Measurements from ENCODE around the gene ABCG1.

Gene ABCG1

DNA sequence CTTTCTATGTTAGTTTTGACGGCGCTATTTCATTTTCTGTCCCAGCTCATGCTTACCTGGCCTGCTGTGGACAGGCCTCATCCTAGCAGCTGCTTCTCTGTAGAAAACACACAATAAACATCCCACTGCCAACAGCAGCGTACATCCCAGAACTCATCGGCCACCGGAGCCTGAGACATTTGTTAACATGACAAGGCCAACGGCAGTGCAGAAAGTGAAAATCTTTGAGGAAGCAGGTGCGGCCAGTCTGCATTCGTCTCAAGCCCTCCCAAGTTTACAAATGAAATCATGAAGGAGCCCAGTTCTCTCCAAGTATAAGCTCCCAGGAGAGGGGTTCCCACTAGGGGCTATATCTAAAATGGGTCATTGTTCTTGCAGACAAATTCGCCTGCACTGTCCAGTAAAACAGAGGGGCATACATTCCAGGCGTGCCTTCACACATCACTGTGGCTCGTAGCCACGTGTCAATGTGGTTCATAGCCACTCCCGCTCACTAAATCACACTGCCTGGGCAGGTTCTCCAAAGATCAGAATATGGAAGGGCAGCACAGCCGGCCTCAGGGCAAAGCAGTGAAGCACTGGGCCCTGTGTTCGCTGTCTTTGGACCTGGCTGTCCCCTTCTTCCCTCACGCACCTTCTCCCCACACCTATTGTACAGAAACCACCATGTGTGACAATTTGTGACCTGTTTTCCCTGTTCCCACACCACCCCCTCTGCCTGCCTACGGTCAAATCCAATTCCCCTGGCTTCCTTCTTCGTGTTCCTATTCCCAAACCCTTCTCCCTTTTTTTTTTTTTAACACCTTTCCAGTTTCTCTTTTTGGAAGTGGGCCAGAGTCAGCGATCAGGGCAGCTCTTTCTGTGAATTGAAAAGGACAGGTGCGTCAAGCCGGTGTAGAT is 27.0 kb upstream of the ABCG1 start:
- DNase-seq = no peak

DNA sequence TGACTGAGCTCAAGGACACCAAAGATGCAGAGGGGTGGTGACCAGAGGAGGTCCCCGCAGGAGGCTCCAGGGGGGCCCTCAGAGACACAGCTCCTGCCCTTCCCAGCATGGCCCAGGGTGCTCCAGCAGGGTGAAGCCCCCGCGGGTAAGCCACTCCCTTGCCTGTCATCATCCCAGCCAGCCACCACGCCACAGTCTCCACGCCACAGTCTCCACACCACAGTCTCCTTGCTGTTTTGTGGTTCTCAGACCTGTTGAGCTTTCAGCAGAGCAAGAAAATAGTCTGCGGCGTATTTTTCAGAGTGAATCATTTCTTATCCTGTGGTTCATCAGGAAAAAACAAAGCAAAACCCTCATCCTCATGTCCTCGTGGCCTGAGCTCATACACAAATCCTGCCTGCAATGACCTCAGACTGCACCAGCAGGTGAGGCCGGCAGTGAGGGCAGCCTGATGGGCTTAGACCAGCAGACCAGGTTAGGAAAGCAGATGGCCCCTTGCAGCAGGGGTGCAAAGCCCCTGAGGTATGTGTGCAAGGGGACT is 25.7 kb upstream of the ABCG1 start:
- DNase-seq = peak in 1 of 3 donors; percentile 19

DNA sequence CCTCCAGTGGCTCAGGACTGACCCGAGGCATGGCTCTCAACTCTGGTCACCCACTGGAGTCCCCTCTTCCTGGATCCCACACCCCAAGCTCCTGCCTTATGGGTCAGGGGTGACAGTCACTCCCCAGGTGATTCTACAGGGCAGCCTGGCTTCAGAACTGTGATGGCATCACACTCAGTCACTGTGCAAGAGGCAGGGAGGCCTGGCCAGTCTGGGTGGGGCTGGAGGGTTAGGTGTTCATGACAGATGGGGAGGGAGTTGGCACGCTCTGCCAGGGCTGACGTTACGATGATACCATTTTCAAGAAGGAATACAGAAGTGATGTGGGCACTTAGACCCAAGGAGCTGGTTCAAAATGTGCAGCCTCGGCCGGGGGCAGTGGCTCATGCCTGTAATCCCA is 25.2 kb upstream of the ABCG1 start:
- no peak for DNase-seq

DNA sequence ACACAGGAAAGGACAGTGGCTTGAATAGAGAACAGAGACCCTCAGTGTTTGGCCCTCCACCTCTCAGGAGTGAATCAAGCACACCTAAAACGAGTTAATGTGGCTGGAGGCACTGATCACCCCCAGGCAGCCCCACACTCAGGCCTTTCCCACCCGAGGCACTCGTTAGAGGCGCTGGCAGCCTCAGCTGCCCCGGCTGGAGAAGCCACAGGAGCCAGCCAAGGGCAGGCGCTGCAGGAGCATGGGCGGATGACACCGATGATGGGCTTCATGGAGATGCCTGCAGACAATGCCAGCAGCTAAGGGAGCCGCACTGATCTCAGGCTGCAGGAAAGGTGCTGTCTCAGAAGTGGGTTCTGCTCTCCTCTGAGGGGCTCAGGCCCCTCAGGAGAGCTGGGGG is 24.1 kb upstream of the ABCG1 start:
- no peak for DNase-seq

DNA sequence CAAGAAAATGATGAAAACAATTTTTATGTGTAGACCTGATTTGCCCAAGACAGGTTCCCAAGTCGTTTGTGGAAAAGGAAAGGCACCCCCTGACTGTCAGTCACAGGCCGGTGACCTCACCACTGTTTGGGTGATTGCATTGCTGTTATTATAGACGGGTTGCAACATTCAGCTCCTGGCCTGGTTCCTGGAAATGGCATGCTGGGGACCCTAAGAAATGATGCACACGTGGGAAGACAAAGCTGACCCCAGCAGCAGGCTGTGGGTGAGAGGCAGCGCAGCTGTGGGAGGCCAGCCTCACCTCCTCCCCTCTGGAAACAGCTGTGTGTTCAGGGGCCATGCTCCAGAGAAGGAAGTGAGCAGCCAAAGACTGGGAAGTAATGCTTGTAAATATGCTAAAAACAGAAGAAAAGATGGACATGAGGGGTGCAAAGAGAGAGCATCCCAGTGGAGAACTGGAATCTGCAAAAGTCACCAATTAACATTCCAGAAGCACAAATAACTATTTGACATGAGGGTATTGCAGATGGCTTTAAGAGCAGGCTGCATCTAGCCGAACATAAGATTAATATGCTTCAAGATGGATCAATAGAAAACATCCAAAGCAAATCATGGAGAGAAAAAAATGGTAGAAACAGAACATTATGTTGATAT is 23.4 kb upstream of the ABCG1 start:
- peak; percentile 93 to 96 (median 96) for DNase-seq

- DNase-seq = peak; percentile 79 to 96 (median 95)
Measured at GRCh38 chr21:42198929-42199867, 19.7 kb upstream of the ABCG1 start.

- DNase-seq = peak in 1 of 3 donors; percentile 51
Measured at GRCh38 chr21:42199868-42200463, 19.0 kb upstream of the ABCG1 start.

GRCh38 chr21:42200906-42201614 is 17.9 kb upstream of the ABCG1 start:
- DNase-seq = no peak

DNA sequence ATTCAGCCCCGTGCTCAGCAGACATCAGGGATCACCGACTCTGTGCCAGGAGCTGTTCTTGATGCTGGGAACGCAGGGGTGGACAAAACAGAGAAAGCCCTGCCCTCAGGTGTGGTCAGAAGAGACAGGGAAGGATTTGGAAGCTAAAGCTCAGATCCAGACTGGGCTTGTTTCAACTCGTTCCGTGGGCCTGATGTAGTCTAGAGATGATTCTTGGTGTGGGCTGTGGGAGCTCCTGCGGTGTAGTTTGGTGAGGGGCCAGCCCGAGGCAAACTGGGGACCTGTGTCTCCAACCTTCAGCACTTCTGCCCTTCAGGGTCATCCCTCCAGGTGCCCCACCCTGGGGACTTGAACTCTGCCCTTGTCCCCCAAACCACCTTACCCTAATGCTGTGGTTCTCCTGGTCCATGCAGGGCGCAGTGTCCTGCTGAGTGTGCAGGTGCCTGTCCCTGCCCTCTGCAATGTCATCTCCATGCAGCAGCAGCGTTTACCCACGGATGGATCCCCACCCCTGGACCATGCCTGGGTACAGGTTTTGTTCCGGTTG is 17.3 kb upstream of the ABCG1 start:
- DNase-seq = no peak

- DNase-seq = no peak
Measured at GRCh38 chr21:42202321-42202720, 16.6 kb upstream of the ABCG1 start.

GRCh38 chr21:42203321-42203720 is 15.6 kb upstream of the ABCG1 start:
- DNase-seq = peak; percentile 53 to 67 (median 57)

DNA sequence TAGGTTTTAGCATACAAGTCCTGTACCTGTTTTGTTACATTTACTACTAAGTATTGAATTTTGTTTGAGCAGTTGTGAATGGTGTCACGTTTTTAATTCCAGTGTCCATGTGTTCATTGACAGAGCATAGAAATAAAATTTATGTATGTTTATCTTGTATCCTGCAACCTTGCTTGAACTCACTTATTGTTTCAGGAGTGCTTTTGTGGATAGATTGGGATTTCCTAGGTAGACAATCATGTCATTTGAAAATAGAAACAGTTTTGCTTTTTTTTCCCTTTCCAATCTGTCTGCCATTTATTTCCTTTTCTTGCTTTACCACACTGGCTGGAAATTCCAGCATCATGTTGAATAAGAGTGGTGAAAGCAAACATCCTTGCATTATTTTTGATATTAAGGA is 15.0 kb upstream of the ABCG1 start:
- DNase-seq = peak in 2 of 3 donors; percentile 31 to 47

DNA sequence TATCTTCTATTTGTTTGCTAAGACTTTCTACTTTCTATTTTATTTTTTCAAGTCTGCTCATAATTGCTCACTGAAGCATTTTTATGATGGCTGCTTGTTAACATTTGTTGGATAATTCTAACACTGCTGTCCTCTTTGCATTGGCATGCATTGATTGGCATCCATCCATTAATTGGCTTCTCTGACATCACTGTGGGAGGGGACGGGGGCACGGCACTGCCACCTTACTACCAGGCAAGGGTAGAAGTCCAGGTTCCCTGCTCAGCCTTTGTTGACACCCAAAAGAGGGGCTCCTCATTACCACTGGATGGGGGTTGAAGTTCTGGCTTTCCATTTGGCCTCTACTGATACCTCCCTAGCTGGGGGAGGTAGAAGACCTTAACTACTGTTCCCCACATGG is 11.5 kb upstream of the ABCG1 start:
- no peak for DNase-seq

GRCh38 chr21:42208036-42208435 is 10.9 kb upstream of the ABCG1 start:
- peak in 2 of 3 donors; percentile 56 to 72 for DNase-seq

- DNase-seq = no peak
Measured at GRCh38 chr21:42208801-42209490, 10.0 kb upstream of the ABCG1 start.

DNA sequence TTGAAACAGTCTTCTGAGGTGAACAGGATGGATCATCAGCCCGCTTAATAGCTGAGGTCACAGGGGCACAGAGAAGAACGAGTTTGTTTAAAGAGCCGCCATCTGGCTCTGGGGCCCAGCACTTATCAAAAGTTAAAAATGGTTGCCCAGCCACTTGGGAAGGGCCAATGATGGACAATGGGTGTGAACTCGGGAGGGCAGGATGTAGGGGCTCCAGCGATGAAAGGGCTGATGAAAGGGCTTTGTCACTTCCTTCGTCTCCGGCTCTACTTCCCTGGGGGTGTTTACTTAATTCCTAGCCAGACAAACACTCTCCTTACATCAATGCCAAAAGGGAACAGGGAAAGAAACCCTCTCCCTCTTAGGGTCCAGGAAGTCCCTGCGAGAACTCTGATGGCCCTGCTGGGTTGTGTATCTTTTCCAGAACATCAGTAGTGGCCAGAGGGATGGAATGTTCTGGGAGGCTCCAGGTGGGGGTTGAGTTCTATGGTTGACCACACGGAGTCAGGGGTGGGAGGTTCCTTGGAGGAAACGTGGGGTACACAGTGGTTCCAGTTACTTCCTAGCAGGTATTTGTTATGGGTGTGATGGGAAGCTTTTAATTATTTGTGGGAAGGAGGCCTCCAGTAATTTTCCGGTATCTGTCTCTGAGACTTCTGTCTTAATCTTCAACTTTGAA is 9.0 kb upstream of the ABCG1 start:
- no peak for DNase-seq

DNA sequence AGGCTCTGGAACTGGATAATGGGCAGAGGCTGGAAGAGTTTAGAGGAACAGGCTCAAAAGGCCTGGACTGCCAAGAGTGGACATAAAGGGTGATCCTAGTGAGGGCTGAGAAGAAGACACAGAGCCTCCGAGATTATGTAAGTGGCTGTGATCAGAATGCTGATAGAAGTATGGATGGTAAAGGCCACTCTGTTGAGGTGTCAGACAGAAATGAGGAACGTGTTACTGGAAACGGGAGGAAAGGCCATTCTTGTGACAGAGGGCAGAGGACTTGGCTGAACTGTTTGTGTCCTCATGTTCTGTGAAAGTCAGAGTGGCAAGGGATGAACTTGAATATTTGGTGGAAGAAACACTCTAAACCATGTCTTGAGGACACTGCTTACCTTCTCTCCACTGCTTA is 6.7 kb upstream of the ABCG1 start:
- peak; percentile 51 to 64 (median 54) for DNase-seq

GRCh38 chr21:42213082-42213774 is 5.7 kb upstream of the ABCG1 start:
- no peak for DNase-seq

DNA sequence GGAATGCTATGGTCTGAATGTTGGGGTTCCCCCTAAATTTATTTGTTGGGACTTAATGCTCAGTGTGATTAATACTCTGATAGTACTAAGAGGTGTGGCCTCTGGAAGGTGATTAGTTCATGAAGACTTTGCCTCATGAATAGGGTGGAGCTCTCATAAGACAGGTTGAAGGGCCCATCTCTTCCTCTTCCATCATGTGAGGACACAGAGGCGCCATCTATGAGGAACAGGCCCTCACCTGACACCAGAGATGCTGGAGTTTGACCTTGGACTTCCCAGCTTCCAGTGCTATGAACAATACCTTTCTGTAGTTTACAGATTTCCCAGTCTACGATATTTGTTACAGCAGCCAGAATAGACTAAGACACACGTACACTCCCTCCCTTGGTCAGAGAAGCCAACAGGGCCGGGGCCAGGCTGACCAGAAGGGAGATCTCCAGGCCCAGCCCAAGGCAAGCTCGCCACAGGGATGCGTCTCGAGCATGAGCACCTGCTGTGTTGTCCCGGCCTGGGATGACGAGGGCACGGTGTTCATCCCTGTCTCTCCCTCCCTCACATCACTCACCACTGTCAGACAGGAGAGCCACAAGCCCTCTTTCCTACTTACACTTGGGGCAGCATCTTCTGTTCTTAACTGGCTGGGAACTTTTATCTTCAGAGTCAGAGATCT is 4.7 kb upstream of the ABCG1 start:
- DNase-seq = no peak

Measured in suppressor macrophage treated with lipopolysaccharide for 1 hour (primary cell).